Loucy (cell line): ENCODE results near the gene IGF2BP2.

Source experiments
- H2AFZ ChIP-seq: fragments of 200-600 bp; sonication (generic); 2 replicates; pipeline ENCODE4 v1.6.0; 2016; ENCODE audit warnings: antibody characterized with exemption, mild to moderate bottlenecking, low read length, moderate library complexity
- H3F3A ChIP-seq: fragments of 200-600 bp; 2 replicates; pipeline ENCODE4 v1.6.0; 2016; ENCODE audit warnings: antibody characterized with exemption, low read depth, mild to moderate bottlenecking
- H3K27me3 ChIP-seq: fragments of 200-600 bp; sonication (generic); 2 replicates; pipeline ENCODE4 v1.6.1; 2014; ENCODE audit warnings: low read length, mild to moderate bottlenecking; ENCODE audit not compliant: insufficient read depth, poor library complexity, severe bottlenecking
- H3K36me3 ChIP-seq: fragments of 200-600 bp; sonication (generic); 2 replicates; pipeline ENCODE4 v1.6.1; 2016; ENCODE audit warnings: low read length; ENCODE audit not compliant: insufficient read depth
- H3K4me1 ChIP-seq: fragments of 200-600 bp; sonication (generic); 2 replicates; pipeline ENCODE4 v1.5.1; 2014; ENCODE audit warnings: low read length, mild to moderate bottlenecking; ENCODE audit not compliant: insufficient read depth, poor library complexity, severe bottlenecking
- H3K4me2 ChIP-seq: fragments of 200-600 bp; sonication (generic); 2 replicates; pipeline ENCODE4 v1.6.0; 2014; ENCODE audit warnings: antibody characterized with exemption, low read length, low read depth, mild to moderate bottlenecking; ENCODE audit not compliant: poor library complexity, severe bottlenecking
- H3K4me3 ChIP-seq: fragments of 200-600 bp; sonication (generic); 2 replicates; pipeline ENCODE4 v1.5.1; 2014; ENCODE audit warnings: low read length, mild to moderate bottlenecking, mixed read lengths; ENCODE audit not compliant: poor library complexity, severe bottlenecking
- H3K79me2 ChIP-seq: fragments of 200-600 bp; sonication (generic); 2 replicates; pipeline ENCODE4 v1.6.1; 2014; ENCODE audit warnings: low read length; ENCODE audit not compliant: insufficient read depth
- H3K9ac ChIP-seq: fragments of 200-600 bp; sonication (generic); 2 replicates; pipeline ENCODE4 v1.6.0; 2014; ENCODE audit warnings: mild to moderate bottlenecking, low read depth, low read length, moderate library complexity; ENCODE audit not compliant: poor library complexity, severe bottlenecking
- H3K9me2 ChIP-seq: fragments of 200-600 bp; sonication (generic); replicated peaks from 2 replicates; pipeline ENCODE4 v1.6.1; 2016; ENCODE audit warnings: low read depth, low read length, mixed read lengths
- H3K9me3 ChIP-seq: fragments of 200-600 bp; sonication (generic); 2 replicates; pipeline ENCODE4 v1.6.1; 2014; ENCODE audit warnings: mild to moderate bottlenecking, antibody characterized with exemption, low read length, low read depth; ENCODE audit not compliant: insufficient read depth
- H4K20me1 ChIP-seq: fragments of 200-600 bp; sonication (generic); 2 replicates; pipeline ENCODE4 v1.6.0; 2014; ENCODE audit warnings: antibody characterized with exemption, low read length, mild to moderate bottlenecking; ENCODE audit not compliant: insufficient read depth, poor library complexity, severe bottlenecking
- CTCF ChIP-seq: fragments of 200-600 bp; sonication (generic); conservative IDR thresholded peaks from 2 replicates; pipeline ENCODE4 v1.5.1; 2014; ENCODE audit warnings: mild to moderate bottlenecking, antibody characterized with exemption, low read length
- EZH2phosphoT487 ChIP-seq: fragments of 200-600 bp; IDR thresholded peaks from 2 replicates; pipeline ENCODE4 v1.6.1; 2018; ENCODE audit warnings: antibody characterized with exemption, mild to moderate bottlenecking, moderate library complexity, borderline replicate concordance

Gene IGF2BP2

GRCh38 chr3:185726254-185726967 is 98.4 kb downstream of the IGF2BP2 start:
- Histone ChIP-seq H4K20me1 (no peaks in the 10 kb centered on the region), H3K4me3 (no peak overlapping the region), H3K9me3 (no peaks in the 10 kb centered on the region), H3K4me2 (no peak overlapping the region), H3F3A (no peaks in the 10 kb centered on the region), H3K4me1 (no peaks in the 10 kb centered on the region), H3K36me3 (no peaks in the 10 kb centered on the region), H3K9ac (no peak overlapping the region), H3K9me2 (no peaks in the 10 kb centered on the region), H3K79me2 (no peaks in the 10 kb centered on the region), H2AFZ (no peak overlapping the region), H3K27me3 (no peaks in the 10 kb centered on the region)
- TF ChIP-seq EZH2phosphoT487 (no peak), CTCF (no peak)

- TF ChIP-seq CTCF: no peak
- Histone ChIP-seq H3K4me1 (no peaks in the 10 kb centered on the region), H3K36me3 (no peaks in the 10 kb centered on the region), H3K9ac (no peak overlapping the region), H3K27me3 (no peaks in the 10 kb centered on the region), H3K79me2 (no peaks in the 10 kb centered on the region), H3K9me2 (no peaks in the 10 kb centered on the region), H3K4me2 (no peak overlapping the region), H3K9me3 (no peaks in the 10 kb centered on the region), H3F3A (no peaks in the 10 kb centered on the region), H2AFZ (no peak overlapping the region), H4K20me1 (no peaks in the 10 kb centered on the region), H3K4me3 (no peak overlapping the region)
These were observed 100.1 kb downstream of the IGF2BP2 start for GRCh38 chr3:185724761-185725160.

GRCh38 chr3:185724251-185724650 is 100.6 kb downstream of the IGF2BP2 start:
- H3K9me2 ChIP-seq: no peaks in the 10 kb centered on the region
- H3F3A ChIP-seq: no peaks in the 10 kb centered on the region
- TF ChIP-seq EZH2phosphoT487: no peak
- TF ChIP-seq CTCF: no peak
- H3K36me3 ChIP-seq: no peaks in the 10 kb centered on the region
- H3K27me3 ChIP-seq: no peaks in the 10 kb centered on the region
- no peak overlapping the region for H2AFZ ChIP-seq
- H3K9me3 ChIP-seq: no peaks in the 10 kb centered on the region
- no peaks in the 10 kb centered on the region for H3K4me1 ChIP-seq
- H3K4me2 ChIP-seq: no peak overlapping the region
- no peaks in the 10 kb centered on the region for H4K20me1 ChIP-seq
- H3K79me2 ChIP-seq: no peaks in the 10 kb centered on the region
- no peak overlapping the region for H3K4me3 ChIP-seq
- H3K9ac ChIP-seq: no peak overlapping the region
